Measurements from ENCODE around the gene CCDC148. TPM values are rescaled to one million over a fixed set of nuclear protein-coding genes. Genes with fewer than 3 reads are reported as not detected.

CCDC148 gene
- total RNA-seq, 4 donors from 2014 or later = 0.55 to 1.6 TPM; not detected in 2

DNA sequence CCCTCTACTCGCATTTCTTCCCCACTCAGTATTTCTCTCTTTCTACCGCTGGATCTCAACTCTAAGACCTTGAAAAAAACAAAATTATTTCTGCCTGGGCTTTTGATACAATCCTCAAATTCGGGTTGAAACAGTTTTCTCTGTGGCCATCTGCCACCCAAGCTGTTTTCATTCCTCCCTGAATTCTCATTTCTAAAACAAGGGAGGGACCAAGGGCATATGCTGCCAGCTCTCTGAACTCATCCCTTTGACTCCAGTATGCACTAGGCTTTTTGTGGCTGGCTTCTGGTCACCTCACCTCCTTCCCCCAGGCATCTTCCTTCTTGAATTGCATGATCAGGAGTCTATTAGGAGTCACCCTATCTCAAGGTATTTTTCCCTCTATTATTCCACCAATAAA is 49.5 kb downstream of the CCDC148 start:
- TF ChIP-seq POLR2A (IDR thresholded peaks at IDR 0.05) (no peak), CTCF (IDR thresholded peaks at IDR 0.05) (no peak)
- no peak for DNase-seq (ENCODE audit: low spot score in 2 of 2)
- no peak overlapping the region for H3K4me3 ChIP-seq (ENCODE audit: low read depth, poor library complexity, severe bottlenecking)
- intact Hi-C loops (cut with DNase I; ENCODE audit: low total_unique reads) = no loop called here
- WGBS, 2 donors = 67 to 78% methylated on average over 3 of the region's 3 CpGs

- DNase-seq (ENCODE audit: low spot score in 2 of 2) = no peak
- H3K4me3 ChIP-seq (ENCODE audit: low read depth, poor library complexity, severe bottlenecking) = no peak overlapping the region
- 95 to 97% methylated on average over 3 of the region's 3 CpGs for WGBS, 2 donors
- no peak for TF ChIP-seq CTCF (IDR thresholded peaks at IDR 0.05)
- no peak for TF ChIP-seq POLR2A (IDR thresholded peaks at IDR 0.05)
- intact Hi-C loops (cut with DNase I; ENCODE audit: low total_unique reads) = no loop called here
Observed at GRCh38 chr2:158405341-158405740, 51.2 kb downstream of the CCDC148 start.

GRCh38 chr2:158403237-158403636 is 53.3 kb downstream of the CCDC148 start:
- WGBS, 2 donors = 57 to 60% methylated on average over 1 of the region's 1 CpG
- no peak for DNase-seq (ENCODE audit: low spot score in 2 of 2)
- no peak for TF ChIP-seq POLR2A (IDR thresholded peaks at IDR 0.05)
- intact Hi-C loops (cut with DNase I; ENCODE audit: low total_unique reads) = no loop called here
- H3K4me3 ChIP-seq (ENCODE audit: low read depth, poor library complexity, severe bottlenecking) = no peak overlapping the region

GRCh38 chr2:158402665-158403064 is 53.9 kb downstream of the CCDC148 start:
- H3K4me3 ChIP-seq (ENCODE audit: low read depth, poor library complexity, severe bottlenecking) = no peak overlapping the region
- 44 to 52% methylated on average over 2 of the region's 2 CpGs for WGBS, 2 donors
- DNase-seq (ENCODE audit: low spot score in 2 of 2) = no peak
- intact Hi-C loops (cut with DNase I; ENCODE audit: low total_unique reads) = no loop called here
- no peak for TF ChIP-seq CTCF (IDR thresholded peaks at IDR 0.05)
- no peak for TF ChIP-seq POLR2A (IDR thresholded peaks at IDR 0.05)

DNA sequence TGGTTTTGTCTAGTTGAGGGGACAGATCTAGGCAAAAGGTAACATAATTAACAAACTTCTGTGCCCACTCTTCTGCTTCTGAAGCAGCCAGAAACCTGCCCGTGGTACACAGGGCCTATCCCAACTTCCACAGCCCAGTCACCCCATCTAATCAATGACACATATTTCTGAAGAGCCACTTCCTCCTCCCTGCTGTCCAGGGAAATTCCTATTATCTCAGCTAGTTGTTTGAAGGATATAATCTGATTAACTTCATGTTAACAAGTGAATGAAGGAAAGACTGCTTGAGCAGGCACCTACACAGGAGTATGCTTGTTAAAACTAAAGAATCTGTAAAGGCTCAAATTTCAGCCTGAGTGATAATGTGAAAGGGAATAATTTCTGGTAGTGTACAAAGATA is 61.4 kb downstream of the CCDC148 start:
- DNase-seq (ENCODE audit: low spot score in 2 of 2) = no peak
- WGBS, 2 donors = 50 to 68% methylated on average over 1 of the region's 1 CpG
- intact Hi-C loops (cut with DNase I; ENCODE audit: low total_unique reads) = no loop called here
- no peak for TF ChIP-seq POLR2A (IDR thresholded peaks at IDR 0.05)
- no peak overlapping the region for H3K4me3 ChIP-seq (ENCODE audit: low read depth, poor library complexity, severe bottlenecking)

DNA sequence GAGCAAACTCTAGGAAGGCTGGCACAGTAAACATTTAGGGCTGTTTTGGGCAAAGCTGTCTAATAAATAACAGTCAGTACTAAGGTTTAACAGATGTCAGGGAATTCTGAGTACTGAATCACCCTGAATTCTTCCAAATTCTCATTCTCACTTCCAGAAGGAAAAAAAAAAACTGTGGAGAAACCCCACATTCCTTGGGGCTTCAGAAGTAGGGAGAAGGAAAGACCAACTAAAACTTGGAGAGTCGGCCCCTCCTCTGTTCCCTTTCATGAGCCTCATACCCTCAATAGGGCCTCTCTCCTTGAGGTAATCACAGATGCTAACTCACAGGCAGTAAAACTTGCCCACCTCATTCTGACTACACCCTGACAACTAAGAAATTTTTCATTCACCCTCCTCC is 62.1 kb downstream of the CCDC148 start:
- WGBS, 2 donors = 34 to 67% methylated on average over 1 of the region's 1 CpG
- no peak overlapping the region for H3K4me3 ChIP-seq (ENCODE audit: low read depth, poor library complexity, severe bottlenecking)
- no peak for DNase-seq (ENCODE audit: low spot score in 2 of 2)
- intact Hi-C loops (cut with DNase I; ENCODE audit: low total_unique reads) = no loop called here
- TF ChIP-seq POLR2A (IDR thresholded peaks at IDR 0.05) (no peak), CTCF (IDR thresholded peaks at IDR 0.05) (no peak)

- TF ChIP-seq POLR2A (IDR thresholded peaks at IDR 0.05) (no peak), CTCF (IDR thresholded peaks at IDR 0.05) (no peak)
- H3K4me3 ChIP-seq (ENCODE audit: low read depth, poor library complexity, severe bottlenecking) = no peak overlapping the region
- WGBS, 2 donors = 94 to 96% methylated on average over 1 of the region's 1 CpG
- DNase-seq (ENCODE audit: low spot score in 2 of 2) = no peak
- intact Hi-C loops (cut with DNase I; ENCODE audit: low total_unique reads) = no loop called here
Observed at GRCh38 chr2:158393886-158394285, 62.7 kb downstream of the CCDC148 start.
